Epithelial cell of esophagus (primary cell): ENCODE data around the gene APBA2.

Experiments
- DNase-seq: peaks from one replicate; pipeline ENCODE4 v3.0.0; 2010; ENCODE audit warnings: low read depth
- H3K4me3 ChIP-seq: 2 replicates; pipeline ENCODE4 v1.5.1; 2011; ENCODE audit warnings: mild to moderate bottlenecking, low read length, control low read depth
- TF ChIP-seq, protein P1 (sequence below): IDR thresholded peaks from 2 replicates; pipeline ENCODE4 v1.5.1; 2011; ENCODE audit warnings: low read depth, mild to moderate bottlenecking, low read length, control low read depth, inconsistent platforms; ENCODE audit not compliant: insufficient read depth; ENCODE audit errors: missing control alignments

APBA2 gene

DNA sequence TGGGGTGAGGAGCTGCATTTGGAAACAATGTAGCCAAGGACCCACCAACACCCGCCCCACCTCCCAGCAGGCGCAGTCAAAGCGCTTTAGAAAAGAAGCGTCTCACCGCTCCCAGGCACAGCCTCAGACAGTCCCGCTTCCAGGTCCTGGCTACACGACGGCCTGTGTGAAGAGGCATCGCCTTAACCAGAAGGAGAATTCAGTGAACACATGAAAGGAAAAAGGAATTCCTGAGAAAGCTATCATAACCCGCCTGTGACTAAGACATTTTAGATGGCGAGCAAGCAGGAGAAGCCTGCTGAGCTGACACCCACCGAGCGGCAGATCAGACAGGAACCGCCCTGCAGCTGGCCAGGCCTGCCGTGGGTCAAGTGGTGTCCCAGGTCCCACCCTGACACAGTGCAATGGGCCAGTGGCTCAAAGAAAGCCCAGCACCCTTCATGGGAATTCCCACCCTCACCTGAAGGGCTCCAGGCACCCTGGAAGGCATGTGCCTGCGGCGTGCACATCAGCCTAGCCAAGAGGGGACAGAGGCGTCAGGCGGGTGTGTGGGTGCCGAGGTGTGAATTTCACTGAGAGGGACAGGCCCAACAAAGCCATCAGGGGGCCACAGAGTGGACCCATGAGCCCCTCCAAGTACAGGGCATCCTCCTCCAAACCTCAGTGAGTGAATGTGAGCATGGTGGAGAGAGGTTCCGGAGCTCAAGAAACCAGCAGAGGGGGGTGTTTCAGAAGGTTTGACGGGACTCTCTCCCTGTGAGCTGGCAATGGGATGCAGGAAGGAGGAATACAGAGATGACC, 239.0 kb downstream of the APBA2 start:
- DNase-seq, result no peak
- no peak overlapping the region for H3K4me3 ChIP-seq
- TF ChIP-seq, protein P1, sequence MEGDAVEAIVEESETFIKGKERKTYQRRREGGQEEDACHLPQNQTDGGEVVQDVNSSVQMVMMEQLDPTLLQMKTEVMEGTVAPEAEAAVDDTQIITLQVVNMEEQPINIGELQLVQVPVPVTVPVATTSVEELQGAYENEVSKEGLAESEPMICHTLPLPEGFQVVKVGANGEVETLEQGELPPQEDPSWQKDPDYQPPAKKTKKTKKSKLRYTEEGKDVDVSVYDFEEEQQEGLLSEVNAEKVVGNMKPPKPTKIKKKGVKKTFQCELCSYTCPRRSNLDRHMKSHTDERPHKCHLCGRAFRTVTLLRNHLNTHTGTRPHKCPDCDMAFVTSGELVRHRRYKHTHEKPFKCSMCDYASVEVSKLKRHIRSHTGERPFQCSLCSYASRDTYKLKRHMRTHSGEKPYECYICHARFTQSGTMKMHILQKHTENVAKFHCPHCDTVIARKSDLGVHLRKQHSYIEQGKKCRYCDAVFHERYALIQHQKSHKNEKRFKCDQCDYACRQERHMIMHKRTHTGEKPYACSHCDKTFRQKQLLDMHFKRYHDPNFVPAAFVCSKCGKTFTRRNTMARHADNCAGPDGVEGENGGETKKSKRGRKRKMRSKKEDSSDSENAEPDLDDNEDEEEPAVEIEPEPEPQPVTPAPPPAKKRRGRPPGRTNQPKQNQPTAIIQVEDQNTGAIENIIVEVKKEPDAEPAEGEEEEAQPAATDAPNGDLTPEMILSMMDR, result no peak

DNA sequence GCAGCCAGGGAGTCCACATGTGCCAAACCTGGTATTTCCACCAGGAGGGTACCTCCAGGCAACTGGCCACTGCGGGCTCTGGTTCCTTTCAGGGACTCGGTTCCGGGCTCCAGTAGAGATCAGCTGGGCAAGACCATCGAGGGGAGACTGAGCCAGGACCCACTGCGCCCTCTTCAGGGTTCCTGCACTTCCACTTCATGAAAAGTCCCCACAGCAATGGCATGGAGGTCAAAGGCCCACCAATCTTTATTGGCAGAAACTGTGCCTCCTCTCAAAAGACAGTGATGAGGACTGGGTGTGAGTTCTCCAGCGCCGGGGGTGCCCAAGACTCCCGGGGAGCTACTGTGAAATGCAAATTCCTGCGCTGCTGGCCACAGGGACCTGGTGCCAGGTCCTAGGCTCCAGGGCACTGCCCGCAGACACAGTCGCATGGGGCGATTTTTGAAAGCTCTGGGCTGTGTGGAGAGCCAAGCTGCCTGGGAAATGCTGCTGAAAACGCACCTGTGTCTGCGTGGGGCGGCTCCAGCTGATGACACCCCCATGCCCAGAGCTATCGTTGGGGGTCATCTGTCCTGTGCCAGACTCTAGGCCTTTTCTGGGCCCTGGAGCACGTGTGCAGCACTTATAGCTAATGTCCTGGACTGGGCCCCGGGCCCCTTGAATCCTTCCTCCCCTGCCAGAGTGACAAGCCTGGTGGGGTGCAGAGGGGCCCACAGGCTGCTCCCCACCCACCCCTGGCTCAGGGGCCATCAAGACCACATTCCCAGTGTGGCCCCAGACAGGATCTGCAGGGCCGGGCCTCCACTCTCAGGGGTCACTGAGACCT, 239.8 kb downstream of the APBA2 start:
- no peak overlapping the region for H3K4me3 ChIP-seq
- TF ChIP-seq, protein P1, result no peak
- DNase-seq, result no peak

DNA sequence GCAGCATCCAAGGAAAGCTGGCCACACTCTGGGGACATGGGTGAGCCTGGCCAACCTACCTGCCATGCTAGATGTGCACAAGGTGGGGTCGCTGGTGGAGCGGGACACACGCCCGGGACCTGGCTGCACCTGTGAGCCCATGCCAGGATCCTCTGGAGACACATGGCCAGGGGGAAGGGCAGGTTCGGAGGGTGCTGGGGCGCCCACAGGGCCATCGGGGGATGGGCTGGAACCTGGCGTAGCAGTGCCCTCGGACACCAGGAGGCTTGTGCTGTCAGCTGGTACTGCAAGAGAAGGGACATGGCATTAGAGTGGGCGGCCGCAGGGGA, 240.4 kb downstream of the APBA2 start:
- no peak for DNase-seq
- TF ChIP-seq, protein P1, result no peak
- no peak overlapping the region for H3K4me3 ChIP-seq

DNA sequence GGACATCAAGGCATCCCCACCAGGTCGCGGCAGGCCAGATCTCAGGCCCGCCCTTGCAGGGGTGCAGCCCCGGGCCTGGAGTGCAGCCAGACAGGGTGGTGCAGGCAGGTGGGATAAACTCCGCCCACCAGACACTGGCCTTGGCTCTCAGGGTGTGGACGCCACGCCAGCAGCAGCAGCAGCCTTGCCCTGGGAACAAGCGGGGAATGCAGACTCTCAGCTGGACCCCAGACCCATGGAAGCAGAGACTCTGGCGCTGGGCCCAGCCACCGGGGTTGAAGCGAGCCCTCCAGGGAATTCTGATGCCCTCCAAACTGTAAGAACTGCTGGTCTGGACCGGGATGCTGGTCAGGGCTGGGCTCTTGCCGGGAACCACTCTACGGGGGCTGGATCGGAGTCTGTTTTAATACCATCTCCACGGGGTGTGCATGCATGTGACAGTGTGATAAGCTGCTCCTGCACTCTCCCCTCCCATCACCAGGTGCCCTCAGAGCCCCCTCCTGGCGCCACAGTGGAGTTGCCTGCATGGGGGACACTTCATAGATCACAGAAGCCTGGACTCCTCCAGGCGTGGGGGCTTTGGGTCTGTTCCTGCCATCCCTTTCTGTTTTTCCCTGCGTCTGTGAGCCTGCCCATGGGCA, 241.2 kb downstream of the APBA2 start:
- TF ChIP-seq, protein P1, result no peak
- H3K4me3 ChIP-seq, result no peak overlapping the region
- no peak for DNase-seq

DNA sequence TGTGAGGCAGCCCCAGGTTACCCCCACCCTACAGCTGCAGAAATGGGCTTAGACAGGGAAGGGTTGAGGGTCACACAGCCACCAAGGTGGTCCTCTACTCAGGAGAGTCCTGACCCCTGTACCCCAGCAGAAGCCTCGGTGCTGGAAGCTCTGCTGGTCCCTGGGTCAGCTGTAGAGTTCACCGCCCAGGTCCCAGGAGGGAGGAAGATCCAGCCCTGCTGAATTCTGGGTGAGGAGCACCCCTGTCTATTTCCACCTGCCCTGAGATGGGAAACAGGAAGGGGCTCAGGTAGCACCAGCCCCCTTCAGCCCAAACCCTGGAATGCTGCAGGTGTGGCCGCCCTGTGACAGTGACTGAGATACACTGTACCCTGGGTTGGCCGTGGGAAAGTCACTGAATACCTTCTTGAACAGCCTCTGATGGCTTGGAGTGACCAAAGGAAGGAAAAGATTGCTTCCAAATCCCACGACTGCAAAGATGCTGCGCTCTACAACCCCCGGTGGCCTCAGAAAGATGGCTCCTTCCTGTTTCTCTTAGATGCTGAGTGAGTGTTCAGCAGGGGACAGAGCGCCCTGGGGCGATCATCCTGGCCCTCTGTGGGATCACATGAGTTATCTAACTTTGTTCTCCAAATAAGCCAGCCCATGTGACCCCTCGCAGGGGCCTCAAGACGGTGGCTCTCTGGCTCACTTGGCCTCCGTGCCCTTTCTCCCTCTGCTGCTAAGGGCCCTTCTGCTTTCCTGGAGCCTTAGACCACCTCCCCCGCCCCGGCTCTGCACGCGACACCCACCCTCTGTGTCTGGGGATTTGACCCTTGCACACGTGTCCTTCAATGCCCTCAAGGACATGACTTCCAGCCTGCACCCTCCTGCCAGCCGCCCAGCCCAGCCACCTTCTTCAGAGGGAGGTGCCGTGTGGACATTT, 242.0 kb downstream of the APBA2 start:
- H3K4me3 ChIP-seq, result no peak overlapping the region
- TF ChIP-seq, protein P1, result no peak
- DNase-seq, result no peak

DNA sequence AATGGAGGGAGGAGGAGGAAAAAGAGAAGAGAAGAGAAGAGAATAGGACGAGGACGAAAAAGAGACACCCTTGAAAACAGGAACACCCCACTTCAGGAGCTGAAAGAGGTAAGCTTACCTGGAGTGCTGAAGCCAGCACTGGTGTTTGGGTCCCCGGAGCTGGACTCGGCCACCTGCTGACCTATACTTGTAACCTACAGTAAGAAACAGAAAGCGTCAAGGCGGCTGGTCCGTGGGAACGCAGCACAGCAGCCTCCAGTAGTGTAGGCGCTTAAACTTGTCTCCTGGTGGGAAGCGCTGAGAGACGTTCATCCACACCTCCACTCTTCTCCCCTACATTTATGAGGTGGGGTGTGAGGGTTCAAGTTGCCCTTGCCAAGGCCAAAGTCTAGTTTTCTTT, 242.9 kb downstream of the APBA2 start:
- H3K4me3 ChIP-seq, result no peak overlapping the region
- TF ChIP-seq, protein P1, result no peak
- no peak for DNase-seq
